ENCODE data around the gene NUDT3.
"Not testable (repeated sequence)": the region's sequence is repeated elsewhere in the genome, so short reads cannot be mapped to it uniquely, and the experiment has no call there.

Gene NUDT3

DNA sequence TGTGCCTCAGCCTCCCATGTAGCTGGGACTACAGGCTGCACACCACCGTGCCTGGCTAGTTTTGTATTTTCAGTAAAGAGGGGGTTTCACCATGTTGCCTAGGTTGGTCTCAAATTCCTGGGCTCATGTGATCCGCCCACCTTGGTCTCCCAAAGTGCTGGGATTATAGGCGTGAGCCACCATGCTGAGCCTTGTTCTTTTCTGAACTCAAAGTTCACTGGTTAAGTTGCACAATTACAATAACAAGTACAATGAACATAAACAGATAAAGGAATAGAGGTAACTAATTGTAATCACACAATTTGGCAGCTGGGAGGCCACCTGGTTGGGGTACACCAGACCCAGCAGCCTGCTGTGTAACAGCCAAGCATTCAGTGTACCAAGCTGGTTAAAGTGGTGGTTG is 6.7 kb downstream of the NUDT3 start:
- H3K9ac ChIP-seq (ENCODE audit: insufficient read length, low read depth): no peak overlapping the region
- H3K36me3 ChIP-seq (ENCODE audit: insufficient read depth, insufficient read length, low read length): peaks cover 2% of the 10 kb centered on the region
- H3K4me1 ChIP-seq (ENCODE audit: insufficient read depth, insufficient read length): peaks cover 3% of the 10 kb centered on the region
- no peaks in the 10 kb centered on the region for H3K9me3 ChIP-seq (ENCODE audit: insufficient read depth, low read length)
- no peak for DNase-seq (ENCODE audit: low read depth, low spot score)
- no peak for TF ChIP-seq ZNF274 (IDR thresholded peaks at IDR 0.05; ENCODE audit: low read depth, low read length)
- TF ChIP-seq SUZ12 (IDR thresholded peaks at IDR 0.05; ENCODE audit: extremely low read depth, insufficient read depth, insufficient read length): no peak
- TF ChIP-seq YY1 (IDR thresholded peaks at IDR 0.05; ENCODE audit: insufficient read depth, insufficient read length): no peak
- H3K4me3 ChIP-seq (ENCODE audit: insufficient read length, low read depth): no peak overlapping the region
- H3K27me3 ChIP-seq (ENCODE audit: insufficient read depth, insufficient read length): no peaks in the 10 kb centered on the region

DNA sequence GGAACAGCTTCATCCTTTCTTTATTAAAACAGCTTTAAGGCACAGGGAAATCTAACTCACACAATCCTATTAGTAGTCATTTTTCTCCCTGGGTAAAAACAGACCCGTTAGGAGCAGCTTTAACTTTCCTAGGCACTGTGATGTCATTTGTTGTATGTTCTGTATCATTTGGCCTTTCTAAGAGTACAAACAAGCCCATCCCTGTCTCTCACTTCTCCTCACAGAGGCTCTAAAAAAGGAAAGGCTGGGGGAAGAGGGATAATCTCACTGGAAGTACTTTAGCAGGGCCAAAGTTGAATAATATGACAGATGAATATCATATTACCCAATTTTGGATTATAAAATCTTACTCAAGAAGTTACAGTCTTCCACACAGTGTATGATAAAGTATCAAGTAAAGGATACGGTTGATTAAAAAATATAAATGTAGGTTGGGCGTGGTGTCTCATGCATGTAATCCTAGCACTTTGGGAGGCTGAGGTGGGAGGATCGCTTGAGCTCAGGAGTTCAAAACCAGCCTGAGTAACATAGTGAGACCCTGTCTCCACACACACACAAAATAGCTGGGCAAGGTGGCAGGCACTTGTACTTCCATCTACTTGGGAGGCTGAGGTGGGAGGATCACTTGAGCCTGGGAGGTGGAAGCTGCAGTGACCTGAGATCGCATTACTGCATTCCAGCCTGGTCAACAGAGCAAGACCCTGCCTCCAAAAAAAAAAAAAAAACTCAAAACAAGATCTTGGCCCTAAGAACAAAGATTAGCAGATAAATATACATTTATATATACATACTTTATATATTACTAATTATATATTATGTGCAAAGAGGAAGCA is 7.9 kb downstream of the NUDT3 start:
- no peak for DNase-seq (ENCODE audit: low read depth, low spot score)
- H3K9ac ChIP-seq (ENCODE audit: insufficient read length, low read depth): no peak overlapping the region
- H3K36me3 ChIP-seq (ENCODE audit: insufficient read depth, insufficient read length, low read length): peaks cover 2% of the 10 kb centered on the region
- no peaks in the 10 kb centered on the region for H3K27me3 ChIP-seq (ENCODE audit: insufficient read depth, insufficient read length)
- TF ChIP-seq YY1 (IDR thresholded peaks at IDR 0.05; ENCODE audit: insufficient read depth, insufficient read length) (no peak), SUZ12 (IDR thresholded peaks at IDR 0.05; ENCODE audit: extremely low read depth, insufficient read depth, insufficient read length) (no peak), ZNF274 (IDR thresholded peaks at IDR 0.05; ENCODE audit: low read depth, low read length) (no peak)
- H3K4me1 ChIP-seq (ENCODE audit: insufficient read depth, insufficient read length): peaks cover 3% of the 10 kb centered on the region
- no peak overlapping the region for H3K4me3 ChIP-seq (ENCODE audit: insufficient read length, low read depth)
- no peaks in the 10 kb centered on the region for H3K9me3 ChIP-seq (ENCODE audit: insufficient read depth, low read length)

DNA sequence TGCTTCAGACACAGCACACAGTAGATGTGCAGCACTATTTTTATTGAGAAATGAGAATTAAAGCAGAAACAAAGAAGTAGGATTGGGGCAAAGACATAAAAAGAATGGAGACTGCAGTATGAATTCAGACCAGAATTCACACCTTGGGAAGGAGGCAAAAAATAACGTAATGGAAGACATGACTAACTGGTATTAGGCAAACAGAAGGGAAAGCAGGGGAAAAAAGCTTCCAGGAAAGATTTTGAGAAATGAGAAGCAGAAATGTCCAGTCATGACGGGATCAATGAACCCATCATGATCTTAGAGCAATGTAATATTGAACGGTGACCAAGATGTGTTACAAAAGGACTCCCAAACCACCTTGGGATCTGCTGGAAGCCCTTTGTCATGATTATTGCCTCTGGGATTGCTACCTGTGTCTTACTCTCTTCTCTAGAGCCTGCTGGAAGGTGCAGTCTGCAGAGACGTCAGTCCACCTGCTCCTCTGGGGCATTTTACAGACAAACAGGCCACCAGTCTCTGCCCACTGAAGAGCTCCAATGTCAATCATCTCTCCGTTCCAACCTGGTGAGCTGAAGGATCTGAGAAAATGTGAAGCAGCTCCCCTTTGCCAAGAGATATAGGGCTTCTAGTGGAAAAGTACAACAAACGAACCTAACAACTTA is 8.7 kb downstream of the NUDT3 start:
- H3K4me3 ChIP-seq (ENCODE audit: insufficient read length, low read depth): no peak overlapping the region
- H3K9me3 ChIP-seq (ENCODE audit: insufficient read depth, low read length): no peaks in the 10 kb centered on the region
- peaks cover 2% of the 10 kb centered on the region for H3K36me3 ChIP-seq (ENCODE audit: insufficient read depth, insufficient read length, low read length)
- no peaks in the 10 kb centered on the region for H3K27me3 ChIP-seq (ENCODE audit: insufficient read depth, insufficient read length)
- DNase-seq (ENCODE audit: low read depth, low spot score): no peak
- H3K4me1 ChIP-seq (ENCODE audit: insufficient read depth, insufficient read length): peaks cover 3% of the 10 kb centered on the region
- TF ChIP-seq YY1 (IDR thresholded peaks at IDR 0.05; ENCODE audit: insufficient read depth, insufficient read length) (no peak), SUZ12 (IDR thresholded peaks at IDR 0.05; ENCODE audit: extremely low read depth, insufficient read depth, insufficient read length) (no peak), ZNF274 (IDR thresholded peaks at IDR 0.05; ENCODE audit: low read depth, low read length) (no peak)
- H3K9ac ChIP-seq (ENCODE audit: insufficient read length, low read depth): no peak overlapping the region

DNA sequence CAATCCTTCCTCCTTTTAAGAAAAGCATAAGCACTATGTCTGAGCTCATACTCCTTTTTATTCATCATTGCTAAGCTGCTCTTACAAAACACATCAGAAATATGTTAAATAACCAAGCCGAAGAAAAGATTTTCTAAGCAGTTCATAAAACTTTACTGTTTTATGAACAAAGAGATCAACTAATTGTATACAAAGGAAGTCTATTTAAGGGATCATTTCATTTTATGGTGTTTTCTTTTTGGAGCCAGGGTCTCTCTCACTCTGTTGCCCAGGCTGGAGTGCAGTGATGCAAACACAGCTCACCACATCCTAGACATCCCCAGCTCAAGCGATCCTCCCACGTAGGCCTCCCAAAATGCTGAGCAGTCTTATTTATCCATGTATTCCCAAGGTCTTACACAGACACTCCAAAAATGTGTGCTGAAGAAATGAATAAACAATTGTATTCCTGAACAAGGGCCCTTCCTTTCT is 9.3 kb downstream of the NUDT3 start:
- TF ChIP-seq SUZ12 (IDR thresholded peaks at IDR 0.05; ENCODE audit: extremely low read depth, insufficient read depth, insufficient read length): no peak
- no peak for TF ChIP-seq ZNF274 (IDR thresholded peaks at IDR 0.05; ENCODE audit: low read depth, low read length)
- no peak for TF ChIP-seq YY1 (IDR thresholded peaks at IDR 0.05; ENCODE audit: insufficient read depth, insufficient read length)
- Histone ChIP-seq H3K4me3 (ENCODE audit: insufficient read length, low read depth) (no peak overlapping the region), H3K9ac (ENCODE audit: insufficient read length, low read depth) (no peak overlapping the region), H3K9me3 (ENCODE audit: insufficient read depth, low read length) (no peaks in the 10 kb centered on the region), H3K4me1 (ENCODE audit: insufficient read depth, insufficient read length) (peaks cover 3% of the 10 kb centered on the region), H3K36me3 (ENCODE audit: insufficient read depth, insufficient read length, low read length) (peaks cover 2% of the 10 kb centered on the region), H3K27me3 (ENCODE audit: insufficient read depth, insufficient read length) (no peaks in the 10 kb centered on the region)
- no peak for DNase-seq (ENCODE audit: low read depth, low spot score)

DNA sequence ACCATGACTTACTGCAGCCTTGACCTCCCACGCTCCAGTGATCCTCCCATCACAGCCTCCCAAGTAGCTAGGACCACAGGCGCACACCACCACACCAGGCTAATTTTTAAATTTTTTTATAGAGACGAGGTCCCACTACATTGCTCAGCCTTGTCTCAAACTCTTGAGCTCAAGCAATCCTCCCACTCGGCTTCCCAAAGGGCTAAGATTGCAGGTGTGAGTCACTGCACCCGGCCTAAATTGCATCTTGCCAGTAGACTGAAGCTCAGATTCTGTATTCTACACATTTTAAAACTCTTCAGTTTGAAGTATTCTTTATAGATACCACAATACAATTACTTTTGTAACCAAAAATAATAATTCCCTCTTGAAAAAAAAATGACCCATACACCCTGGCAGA is 11.4 kb downstream of the NUDT3 start:
- H3K36me3 ChIP-seq (ENCODE audit: insufficient read depth, insufficient read length, low read length): peaks cover 2% of the 10 kb centered on the region
- no peaks in the 10 kb centered on the region for H3K9me3 ChIP-seq (ENCODE audit: insufficient read depth, low read length)
- H3K4me1 ChIP-seq (ENCODE audit: insufficient read depth, insufficient read length): no peaks in the 10 kb centered on the region
- H3K4me3 ChIP-seq (ENCODE audit: insufficient read length, low read depth): no peak overlapping the region
- no peak overlapping the region for H3K9ac ChIP-seq (ENCODE audit: insufficient read length, low read depth)
- no peaks in the 10 kb centered on the region for H3K27me3 ChIP-seq (ENCODE audit: insufficient read depth, insufficient read length)
- TF ChIP-seq ZNF274 (IDR thresholded peaks at IDR 0.05; ENCODE audit: low read depth, low read length) (no peak), SUZ12 (IDR thresholded peaks at IDR 0.05; ENCODE audit: extremely low read depth, insufficient read depth, insufficient read length) (no peak), YY1 (IDR thresholded peaks at IDR 0.05; ENCODE audit: insufficient read depth, insufficient read length) (no peak)
- DNase-seq (ENCODE audit: low read depth, low spot score): no peak

DNA sequence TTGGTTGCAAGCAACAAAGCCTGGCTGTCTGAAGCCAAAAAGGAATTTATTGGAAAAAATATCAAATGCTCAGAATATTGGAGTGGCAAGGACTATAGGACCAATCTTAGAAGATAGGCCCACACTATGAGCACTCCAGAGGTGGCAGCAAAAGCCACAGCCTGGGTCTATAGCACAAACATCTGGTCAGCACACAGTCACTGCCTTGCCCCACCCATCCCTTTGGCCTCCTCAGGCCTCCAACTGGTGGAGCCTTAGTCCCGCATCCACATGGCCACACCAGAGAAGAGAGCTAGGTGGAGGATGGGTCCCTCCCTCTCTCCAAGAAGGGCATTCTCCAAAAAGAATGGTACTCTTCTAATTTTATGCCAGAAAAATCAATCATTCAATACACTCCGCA is 14.0 kb downstream of the NUDT3 start:
- Histone ChIP-seq H3K27me3 (ENCODE audit: insufficient read depth, insufficient read length) (no peaks in the 10 kb centered on the region), H3K9me3 (ENCODE audit: insufficient read depth, low read length) (no peaks in the 10 kb centered on the region), H3K4me1 (ENCODE audit: insufficient read depth, insufficient read length) (no peaks in the 10 kb centered on the region), H3K36me3 (ENCODE audit: insufficient read depth, insufficient read length, low read length) (peaks cover 2% of the 10 kb centered on the region), H3K4me3 (ENCODE audit: insufficient read length, low read depth) (no peak overlapping the region), H3K9ac (ENCODE audit: insufficient read length, low read depth) (no peak overlapping the region)
- TF ChIP-seq YY1 (IDR thresholded peaks at IDR 0.05; ENCODE audit: insufficient read depth, insufficient read length) (no peak), ZNF274 (IDR thresholded peaks at IDR 0.05; ENCODE audit: low read depth, low read length) (no peak), SUZ12 (IDR thresholded peaks at IDR 0.05; ENCODE audit: extremely low read depth, insufficient read depth, insufficient read length) (no peak)
- DNase-seq (ENCODE audit: low read depth, low spot score): no peak

DNA sequence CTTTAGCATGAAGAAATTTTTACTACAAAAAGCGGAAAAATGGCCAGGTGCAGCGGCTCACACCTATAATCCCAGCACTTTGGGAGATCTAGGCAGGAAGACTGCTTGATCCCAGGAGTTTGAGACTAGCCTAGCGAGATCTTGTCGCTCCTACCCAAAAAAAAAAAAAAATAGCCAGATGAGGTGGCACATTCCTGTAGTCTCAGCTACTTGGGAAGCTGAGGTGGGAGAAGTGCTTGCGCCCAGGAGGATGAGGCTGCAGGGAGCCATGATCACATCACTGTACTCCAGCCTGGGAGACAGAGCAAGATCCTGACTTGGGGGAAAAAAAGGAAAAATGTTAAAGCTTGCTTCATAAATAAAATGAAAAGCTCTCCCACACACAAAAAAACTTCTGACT is 14.5 kb downstream of the NUDT3 start:
- no peaks in the 10 kb centered on the region for H3K27me3 ChIP-seq (ENCODE audit: insufficient read depth, insufficient read length)
- H3K9me3 ChIP-seq (ENCODE audit: insufficient read depth, low read length): no peaks in the 10 kb centered on the region
- H3K9ac ChIP-seq (ENCODE audit: insufficient read length, low read depth): no peak overlapping the region
- H3K36me3 ChIP-seq (ENCODE audit: insufficient read depth, insufficient read length, low read length): no peaks in the 10 kb centered on the region
- no peak overlapping the region for H3K4me3 ChIP-seq (ENCODE audit: insufficient read length, low read depth)
- TF ChIP-seq ZNF274 (IDR thresholded peaks at IDR 0.05; ENCODE audit: low read depth, low read length) (no peak), YY1 (IDR thresholded peaks at IDR 0.05; ENCODE audit: insufficient read depth, insufficient read length) (no peak), SUZ12 (IDR thresholded peaks at IDR 0.05; ENCODE audit: extremely low read depth, insufficient read depth, insufficient read length) (no peak)
- no peak for DNase-seq (ENCODE audit: low read depth, low spot score)
- H3K4me1 ChIP-seq (ENCODE audit: insufficient read depth, insufficient read length): no peaks in the 10 kb centered on the region

DNA sequence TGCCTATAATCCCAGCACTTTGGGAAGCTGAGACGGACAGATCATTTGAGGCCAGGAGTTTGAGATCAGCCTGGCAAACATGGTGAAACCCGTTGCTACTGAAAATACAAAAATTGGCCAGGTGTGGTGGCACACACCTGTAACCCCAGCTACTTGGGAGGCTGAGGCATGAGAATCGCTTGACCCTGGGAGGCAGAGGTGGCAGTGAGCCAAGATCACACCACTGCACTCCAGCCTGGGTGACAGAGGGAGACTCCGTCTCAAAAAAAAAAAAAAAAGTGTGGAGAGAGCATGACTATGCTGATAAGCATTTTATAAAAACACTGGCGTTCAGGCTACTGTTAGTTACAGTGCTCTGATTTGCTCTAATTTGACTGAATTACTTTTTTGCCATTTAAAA is 14.9 kb downstream of the NUDT3 start:
- H3K4me1 ChIP-seq (ENCODE audit: insufficient read depth, insufficient read length): not testable (repeated sequence)

More for the DNA sequence above, 14.9 kb downstream of the NUDT3 start:
- not testable (repeated sequence) for H3K4me3 ChIP-seq (ENCODE audit: insufficient read length, low read depth); H3K9ac ChIP-seq (ENCODE audit: insufficient read length, low read depth); DNase-seq (ENCODE audit: low read depth, low spot score); H3K36me3 ChIP-seq (ENCODE audit: insufficient read depth, insufficient read length, low read length); H3K9me3 ChIP-seq (ENCODE audit: insufficient read depth, low read length); H3K27me3 ChIP-seq (ENCODE audit: insufficient read depth, insufficient read length)
